GM13977 (cell line): ENCODE results near the gene ANO3.

Experiments
- DNase-seq: peaks from one replicate; pipeline ENCODE4 v3.0.0; 2012; ENCODE audit warnings: low spot score
- in situ Hi-C: fragments of 300-500 bp; cut with MboI; formaldehyde crosslinking; loops from one replicate; pipeline ENCODE4 v1.12.0; 2022; ENCODE audit warnings: low sequenced_read_pairs, low pct_unique_long_range_greater_than_20kb, mixed read lengths, inconsistent platforms; ENCODE audit not compliant: unreplicated experiment
- TF ChIP-seq, protein P1 (sequence below): IDR thresholded peaks from 2 replicates; pipeline ENCODE4 v1.5.1; 2012; ENCODE audit warnings: mild to moderate bottlenecking, control low read depth; ENCODE audit not compliant: insufficient read depth; ENCODE audit errors: extremely low read depth, missing control alignments

ANO3 gene

GRCh38 chr11:26708736-26709456 lies 377.0 kb downstream of the ANO3 start:
- TF ChIP-seq, protein P1, sequence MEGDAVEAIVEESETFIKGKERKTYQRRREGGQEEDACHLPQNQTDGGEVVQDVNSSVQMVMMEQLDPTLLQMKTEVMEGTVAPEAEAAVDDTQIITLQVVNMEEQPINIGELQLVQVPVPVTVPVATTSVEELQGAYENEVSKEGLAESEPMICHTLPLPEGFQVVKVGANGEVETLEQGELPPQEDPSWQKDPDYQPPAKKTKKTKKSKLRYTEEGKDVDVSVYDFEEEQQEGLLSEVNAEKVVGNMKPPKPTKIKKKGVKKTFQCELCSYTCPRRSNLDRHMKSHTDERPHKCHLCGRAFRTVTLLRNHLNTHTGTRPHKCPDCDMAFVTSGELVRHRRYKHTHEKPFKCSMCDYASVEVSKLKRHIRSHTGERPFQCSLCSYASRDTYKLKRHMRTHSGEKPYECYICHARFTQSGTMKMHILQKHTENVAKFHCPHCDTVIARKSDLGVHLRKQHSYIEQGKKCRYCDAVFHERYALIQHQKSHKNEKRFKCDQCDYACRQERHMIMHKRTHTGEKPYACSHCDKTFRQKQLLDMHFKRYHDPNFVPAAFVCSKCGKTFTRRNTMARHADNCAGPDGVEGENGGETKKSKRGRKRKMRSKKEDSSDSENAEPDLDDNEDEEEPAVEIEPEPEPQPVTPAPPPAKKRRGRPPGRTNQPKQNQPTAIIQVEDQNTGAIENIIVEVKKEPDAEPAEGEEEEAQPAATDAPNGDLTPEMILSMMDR = no peak
- DNase-seq = no peak
- in situ Hi-C loops = no loop called here

DNA sequence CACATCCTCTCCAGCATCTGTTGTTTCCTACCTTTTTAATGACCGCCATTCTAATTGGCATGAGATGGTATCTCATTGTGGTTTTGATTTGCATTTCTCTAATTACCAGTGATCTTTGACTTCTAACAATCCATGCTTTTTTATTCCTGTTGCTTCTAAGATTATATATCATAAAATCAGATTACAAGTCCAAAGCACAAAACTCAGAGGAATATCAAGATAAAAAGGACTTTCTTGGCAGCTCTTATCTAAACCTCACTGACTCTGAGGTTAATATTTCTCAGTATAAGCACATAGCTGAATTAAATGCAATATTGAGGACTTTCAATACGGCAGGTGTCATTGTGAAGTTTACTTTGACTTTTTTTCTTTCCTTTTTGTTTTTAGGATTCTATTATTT lies 378.6 kb downstream of the ANO3 start:
- no peak for DNase-seq
- in situ Hi-C loops = no loop called here
- TF ChIP-seq, protein P1 = no peak

- DNase-seq = no peak
- in situ Hi-C loops = no loop called here
- TF ChIP-seq, protein P1 = no peak
Measured at GRCh38 chr11:26712497-26712896, 380.6 kb downstream of the ANO3 start.
